PFSK-1 (cell line): ENCODE results near the gene TENM3.

Source experiments
- FOXP2 ChIP-seq: optimal IDR thresholded peaks from 2 replicates; pipeline ENCODE3; 2011; ENCODE audit warnings: borderline replicate concordance, control low read depth, inconsistent platforms; ENCODE audit not compliant: insufficient read depth; ENCODE audit errors: extremely low read length, extremely low read depth
- POLR2AphosphoS5 ChIP-seq: IDR thresholded peaks from 2 replicates; pipeline ENCODE4 v1.6.1; 2012; ENCODE audit warnings: low read depth, mild to moderate bottlenecking, control low read depth, low read length, moderate library complexity
- SIN3A ChIP-seq: IDR thresholded peaks from 2 replicates; pipeline ENCODE4 v1.6.1; 2012; ENCODE audit warnings: mild to moderate bottlenecking, low read length, moderate library complexity, borderline replicate concordance; ENCODE audit not compliant: insufficient read depth
- TAF1 ChIP-seq: IDR thresholded peaks from 2 replicates; pipeline ENCODE4 v1.6.1; 2012; ENCODE audit warnings: low read length, control low read depth, borderline replicate concordance; ENCODE audit not compliant: insufficient read depth
- TF ChIP-seq, protein P1 (sequence below), 2 experiments: IDR thresholded peaks; 2 replicates each; pipeline versions ENCODE4 v1.6.1 to v1.8.0; 2011 to 2012; ENCODE audit warnings: low read depth in 2 of 2, low read length in 2 of 2, control low read depth in 1 of 2, inconsistent platforms in 1 of 2, mild to moderate bottlenecking in 1 of 2, moderate library complexity in 1 of 2; ENCODE audit not compliant: insufficient read depth in 1 of 2

The TENM3 gene

DNA sequence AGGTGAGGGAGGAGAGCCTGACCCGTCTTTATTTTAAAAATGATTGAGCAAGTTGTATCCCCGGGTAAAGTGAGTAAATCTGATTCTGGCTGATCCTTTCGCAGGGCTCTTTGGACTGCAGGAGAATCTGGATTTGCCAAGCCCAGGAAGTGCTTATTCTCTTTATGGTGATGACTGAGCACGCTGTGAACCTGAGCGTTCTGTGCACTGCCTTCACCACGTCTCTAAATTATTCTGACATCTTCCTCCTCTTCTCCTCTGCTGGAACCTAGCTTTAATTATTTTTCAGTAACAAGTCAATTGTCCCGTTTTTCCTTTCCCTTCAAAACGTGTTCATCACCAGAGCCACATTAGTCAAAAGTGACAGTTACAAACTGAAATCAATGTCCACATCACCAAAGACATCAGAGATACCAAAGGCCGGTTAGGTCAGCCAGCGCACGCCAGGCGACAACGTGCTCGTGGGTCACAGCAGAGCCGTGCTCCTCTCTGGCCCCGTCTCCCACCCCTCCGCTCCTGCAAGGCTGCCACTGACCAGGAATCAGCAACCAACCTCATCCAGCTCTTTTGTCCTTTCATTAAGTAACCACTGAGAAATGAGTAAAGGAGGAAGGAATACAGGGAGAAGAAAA lies 599.7 kb downstream of the TENM3 start:
- TF ChIP-seq SIN3A (no peak), TAF1 (no peak), POLR2AphosphoS5 (no peak)
- TF ChIP-seq, protein P1, sequence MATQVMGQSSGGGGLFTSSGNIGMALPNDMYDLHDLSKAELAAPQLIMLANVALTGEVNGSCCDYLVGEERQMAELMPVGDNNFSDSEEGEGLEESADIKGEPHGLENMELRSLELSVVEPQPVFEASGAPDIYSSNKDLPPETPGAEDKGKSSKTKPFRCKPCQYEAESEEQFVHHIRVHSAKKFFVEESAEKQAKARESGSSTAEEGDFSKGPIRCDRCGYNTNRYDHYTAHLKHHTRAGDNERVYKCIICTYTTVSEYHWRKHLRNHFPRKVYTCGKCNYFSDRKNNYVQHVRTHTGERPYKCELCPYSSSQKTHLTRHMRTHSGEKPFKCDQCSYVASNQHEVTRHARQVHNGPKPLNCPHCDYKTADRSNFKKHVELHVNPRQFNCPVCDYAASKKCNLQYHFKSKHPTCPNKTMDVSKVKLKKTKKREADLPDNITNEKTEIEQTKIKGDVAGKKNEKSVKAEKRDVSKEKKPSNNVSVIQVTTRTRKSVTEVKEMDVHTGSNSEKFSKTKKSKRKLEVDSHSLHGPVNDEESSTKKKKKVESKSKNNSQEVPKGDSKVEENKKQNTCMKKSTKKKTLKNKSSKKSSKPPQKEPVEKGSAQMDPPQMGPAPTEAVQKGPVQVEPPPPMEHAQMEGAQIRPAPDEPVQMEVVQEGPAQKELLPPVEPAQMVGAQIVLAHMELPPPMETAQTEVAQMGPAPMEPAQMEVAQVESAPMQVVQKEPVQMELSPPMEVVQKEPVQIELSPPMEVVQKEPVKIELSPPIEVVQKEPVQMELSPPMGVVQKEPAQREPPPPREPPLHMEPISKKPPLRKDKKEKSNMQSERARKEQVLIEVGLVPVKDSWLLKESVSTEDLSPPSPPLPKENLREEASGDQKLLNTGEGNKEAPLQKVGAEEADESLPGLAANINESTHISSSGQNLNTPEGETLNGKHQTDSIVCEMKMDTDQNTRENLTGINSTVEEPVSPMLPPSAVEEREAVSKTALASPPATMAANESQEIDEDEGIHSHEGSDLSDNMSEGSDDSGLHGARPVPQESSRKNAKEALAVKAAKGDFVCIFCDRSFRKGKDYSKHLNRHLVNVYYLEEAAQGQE (IDR thresholded peaks at IDR 0.05; ENCODE audit: insufficient read depth in 1 of 2, low read depth in 2 of 2, low read length in 2 of 2) = no peak

- TF ChIP-seq POLR2AphosphoS5 (no peak), TAF1 (no peak), SIN3A (no peak), FOXP2 (no peak)
- TF ChIP-seq, protein P1 (IDR thresholded peaks at IDR 0.05; ENCODE audit: insufficient read depth in 1 of 2, low read depth in 2 of 2, low read length in 2 of 2) = no peak
These were observed 600.7 kb downstream of the TENM3 start for GRCh38 chr4:182843808-182844325.

- no peak for TF ChIP-seq FOXP2
- TF ChIP-seq TAF1 = no peak
- TF ChIP-seq, protein P1 (IDR thresholded peaks at IDR 0.05; ENCODE audit: insufficient read depth in 1 of 2, low read depth in 2 of 2, low read length in 2 of 2) = no peak
- TF ChIP-seq SIN3A = no peak
- no peak for TF ChIP-seq POLR2AphosphoS5
These were observed 602.4 kb downstream of the TENM3 start for GRCh38 chr4:182845618-182846017.

DNA sequence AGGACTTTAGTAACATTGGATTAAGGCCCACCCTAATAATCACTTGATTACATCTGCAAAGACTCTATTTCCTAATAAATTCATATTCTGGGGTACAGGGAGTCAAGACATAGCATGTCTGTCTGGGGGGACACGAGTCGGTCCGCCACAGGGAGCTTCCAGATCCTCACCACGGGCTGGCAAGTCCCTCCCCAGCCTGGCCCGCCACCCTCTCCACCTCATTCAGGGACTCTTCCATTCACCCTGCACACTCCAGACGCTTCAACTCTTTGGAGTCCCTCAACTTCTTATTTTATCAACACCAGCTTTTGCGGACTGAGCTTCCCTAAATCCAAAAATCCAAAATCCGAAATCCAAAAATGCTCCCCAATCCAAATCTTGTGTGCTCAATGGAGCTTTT lies 602.8 kb downstream of the TENM3 start:
- TF ChIP-seq SIN3A (no peak), FOXP2 (no peak), POLR2AphosphoS5 (no peak), TAF1 (no peak)
- TF ChIP-seq, protein P1 (IDR thresholded peaks at IDR 0.05; ENCODE audit: insufficient read depth in 1 of 2, low read depth in 2 of 2, low read length in 2 of 2) = no peak
